ENCODE results near the gene TIGD1. TPM values are rescaled to one million over a fixed set of nuclear protein-coding genes. Genes with fewer than 3 reads are reported as not detected.
"Not testable (repeated sequence)": the region's sequence is repeated elsewhere in the genome, so short reads cannot be mapped to it uniquely, and the experiment has no call there.

The TIGD1 gene
- total RNA-seq, 1 experiment from 2014 or later, result 5.1 TPM

DNA sequence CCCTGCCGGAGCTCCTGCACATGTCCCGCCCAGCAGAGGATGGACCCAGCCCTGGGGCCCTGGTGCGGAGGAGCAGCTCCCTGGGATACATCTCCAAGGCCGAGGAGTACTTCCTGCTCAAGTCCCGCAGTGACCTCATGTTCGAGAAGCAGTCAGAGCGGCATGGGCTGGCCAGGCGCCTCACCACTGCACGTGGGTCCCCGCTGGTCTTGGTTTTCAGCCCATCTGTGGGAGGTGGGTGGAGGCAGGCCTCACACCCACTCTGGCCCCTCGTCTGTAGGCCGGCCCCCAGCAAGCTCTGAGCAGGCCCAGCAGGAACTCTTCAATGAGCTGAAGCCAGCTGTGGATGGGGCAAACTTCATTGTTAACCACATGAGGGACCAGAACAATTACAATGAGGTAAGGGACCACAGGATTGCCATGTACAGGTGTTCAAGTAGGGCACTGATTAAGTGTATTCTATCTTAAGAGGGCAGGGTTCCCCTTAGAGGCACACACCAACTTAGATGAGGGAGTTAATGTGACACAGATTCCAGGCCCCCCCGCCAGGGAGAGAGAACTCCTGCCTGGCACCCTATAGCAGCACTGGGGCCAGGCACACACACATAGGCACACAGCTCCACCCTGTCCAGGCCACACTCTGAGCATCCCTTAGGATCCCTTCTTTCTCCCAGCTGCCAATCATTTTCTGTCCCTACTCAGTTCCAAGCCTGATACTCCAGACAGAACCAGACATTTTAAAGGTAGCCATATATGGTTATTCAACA, 16.2 kb downstream of the TIGD1 start:
- POLR2A ChIA-PET, result no interaction called here
- H3K27ac ChIP-seq (ENCODE audit: low read length), result no peak overlapping the region
- CTCF ChIA-PET, result no interaction called here
- no peak for ATAC-seq
- no peaks in the 10 kb centered on the region; the same call in 1 of the 2 replicates for H3K9me3 ChIP-seq (ENCODE audit: control insufficient read depth, insufficient read depth, low read depth, low read length)
- TF ChIP-seq TCF7L2 (IDR thresholded peaks at IDR 0.05; ENCODE audit: low read depth, low read length) (no peak), SIN3A (IDR thresholded peaks at IDR 0.05; ENCODE audit: borderline replicate concordance, insufficient read depth, low read depth, low read length) (no peak), POLR2AphosphoS5 (IDR thresholded peaks at IDR 0.05; ENCODE audit: low read depth, low read length) (no peak)
- TF ChIP-seq, protein P1, sequence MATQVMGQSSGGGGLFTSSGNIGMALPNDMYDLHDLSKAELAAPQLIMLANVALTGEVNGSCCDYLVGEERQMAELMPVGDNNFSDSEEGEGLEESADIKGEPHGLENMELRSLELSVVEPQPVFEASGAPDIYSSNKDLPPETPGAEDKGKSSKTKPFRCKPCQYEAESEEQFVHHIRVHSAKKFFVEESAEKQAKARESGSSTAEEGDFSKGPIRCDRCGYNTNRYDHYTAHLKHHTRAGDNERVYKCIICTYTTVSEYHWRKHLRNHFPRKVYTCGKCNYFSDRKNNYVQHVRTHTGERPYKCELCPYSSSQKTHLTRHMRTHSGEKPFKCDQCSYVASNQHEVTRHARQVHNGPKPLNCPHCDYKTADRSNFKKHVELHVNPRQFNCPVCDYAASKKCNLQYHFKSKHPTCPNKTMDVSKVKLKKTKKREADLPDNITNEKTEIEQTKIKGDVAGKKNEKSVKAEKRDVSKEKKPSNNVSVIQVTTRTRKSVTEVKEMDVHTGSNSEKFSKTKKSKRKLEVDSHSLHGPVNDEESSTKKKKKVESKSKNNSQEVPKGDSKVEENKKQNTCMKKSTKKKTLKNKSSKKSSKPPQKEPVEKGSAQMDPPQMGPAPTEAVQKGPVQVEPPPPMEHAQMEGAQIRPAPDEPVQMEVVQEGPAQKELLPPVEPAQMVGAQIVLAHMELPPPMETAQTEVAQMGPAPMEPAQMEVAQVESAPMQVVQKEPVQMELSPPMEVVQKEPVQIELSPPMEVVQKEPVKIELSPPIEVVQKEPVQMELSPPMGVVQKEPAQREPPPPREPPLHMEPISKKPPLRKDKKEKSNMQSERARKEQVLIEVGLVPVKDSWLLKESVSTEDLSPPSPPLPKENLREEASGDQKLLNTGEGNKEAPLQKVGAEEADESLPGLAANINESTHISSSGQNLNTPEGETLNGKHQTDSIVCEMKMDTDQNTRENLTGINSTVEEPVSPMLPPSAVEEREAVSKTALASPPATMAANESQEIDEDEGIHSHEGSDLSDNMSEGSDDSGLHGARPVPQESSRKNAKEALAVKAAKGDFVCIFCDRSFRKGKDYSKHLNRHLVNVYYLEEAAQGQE (IDR thresholded peaks at IDR 0.05; ENCODE audit: insufficient read depth in 1 of 2, low read depth in 2 of 2, low read length in 1 of 2), result no peak
- TF ChIP-seq, protein P2, sequence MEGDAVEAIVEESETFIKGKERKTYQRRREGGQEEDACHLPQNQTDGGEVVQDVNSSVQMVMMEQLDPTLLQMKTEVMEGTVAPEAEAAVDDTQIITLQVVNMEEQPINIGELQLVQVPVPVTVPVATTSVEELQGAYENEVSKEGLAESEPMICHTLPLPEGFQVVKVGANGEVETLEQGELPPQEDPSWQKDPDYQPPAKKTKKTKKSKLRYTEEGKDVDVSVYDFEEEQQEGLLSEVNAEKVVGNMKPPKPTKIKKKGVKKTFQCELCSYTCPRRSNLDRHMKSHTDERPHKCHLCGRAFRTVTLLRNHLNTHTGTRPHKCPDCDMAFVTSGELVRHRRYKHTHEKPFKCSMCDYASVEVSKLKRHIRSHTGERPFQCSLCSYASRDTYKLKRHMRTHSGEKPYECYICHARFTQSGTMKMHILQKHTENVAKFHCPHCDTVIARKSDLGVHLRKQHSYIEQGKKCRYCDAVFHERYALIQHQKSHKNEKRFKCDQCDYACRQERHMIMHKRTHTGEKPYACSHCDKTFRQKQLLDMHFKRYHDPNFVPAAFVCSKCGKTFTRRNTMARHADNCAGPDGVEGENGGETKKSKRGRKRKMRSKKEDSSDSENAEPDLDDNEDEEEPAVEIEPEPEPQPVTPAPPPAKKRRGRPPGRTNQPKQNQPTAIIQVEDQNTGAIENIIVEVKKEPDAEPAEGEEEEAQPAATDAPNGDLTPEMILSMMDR (IDR thresholded peaks at IDR 0.05), result no peak
- in situ Hi-C loops (cut with HindIII; ENCODE audit: low pct_unique_long_range_greater_than_20kb, low sequenced_read_pairs), result no loop called here
- H3K27me3 ChIP-seq (ENCODE audit: control insufficient read depth, insufficient read depth, low read length), result no peaks in the 10 kb centered on the region
- DNase-seq (ENCODE audit: low read depth, low spot score), result no peak
- no TSS peak for BruUV-seq (replicated peaks)
- intact Hi-C loops (cut with micrococcal nuclease; ENCODE audit: unreplicated experiment), result no loop called here
- no peaks in the 10 kb centered on the region for H3K4me1 ChIP-seq (ENCODE audit: control insufficient read depth, insufficient read depth, low read length)
- H3K4me3 ChIP-seq (ENCODE audit: low read depth in 2 of 2, low read length in 2 of 2), result no peak overlapping the region
- H3K36me3 ChIP-seq (ENCODE audit: control insufficient read depth, insufficient read depth, low read length), result no peaks in the 10 kb centered on the region

DNA sequence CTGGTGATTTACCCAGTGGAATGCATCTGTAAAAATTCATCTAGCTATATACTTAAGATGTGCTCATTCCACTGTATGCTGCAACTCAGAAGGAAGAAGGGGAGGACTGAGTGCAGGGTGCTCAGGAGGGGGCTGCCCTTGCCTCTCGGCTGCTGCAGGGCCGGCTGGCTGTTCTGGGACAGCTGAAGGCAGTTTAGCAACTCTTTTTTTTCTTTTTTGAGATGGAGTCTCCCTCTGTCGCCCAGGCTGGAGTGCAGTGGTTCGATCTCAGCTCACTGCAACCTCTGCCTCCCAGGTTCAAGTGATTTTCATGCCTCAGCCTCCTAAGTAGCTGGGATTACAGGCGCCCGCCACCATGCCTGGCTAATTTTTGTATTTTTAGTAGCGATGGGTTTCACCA, 17.5 kb downstream of the TIGD1 start:
- DNase-seq (ENCODE audit: low read depth, low spot score); BruUV-seq (replicated peaks); H3K27ac ChIP-seq (ENCODE audit: low read length); ATAC-seq; in situ Hi-C loops (cut with HindIII; ENCODE audit: low pct_unique_long_range_greater_than_20kb, low sequenced_read_pairs); H3K36me3 ChIP-seq (ENCODE audit: control insufficient read depth, insufficient read depth, low read length); H3K4me3 ChIP-seq (ENCODE audit: low read depth in 2 of 2, low read length in 2 of 2); H3K27me3 ChIP-seq (ENCODE audit: control insufficient read depth, insufficient read depth, low read length); H3K4me1 ChIP-seq (ENCODE audit: control insufficient read depth, insufficient read depth, low read length); POLR2A ChIA-PET; intact Hi-C loops (cut with micrococcal nuclease; ENCODE audit: unreplicated experiment); H3K9me3 ChIP-seq (ENCODE audit: control insufficient read depth, insufficient read depth, low read depth, low read length): not testable (repeated sequence)
- CTCF ChIA-PET, result interaction anchor here (0.5 kb wide), 1 partner anchor 254 kb away, joined by 3 read pairs; no protein-coding TSS in a partner anchor

DNA sequence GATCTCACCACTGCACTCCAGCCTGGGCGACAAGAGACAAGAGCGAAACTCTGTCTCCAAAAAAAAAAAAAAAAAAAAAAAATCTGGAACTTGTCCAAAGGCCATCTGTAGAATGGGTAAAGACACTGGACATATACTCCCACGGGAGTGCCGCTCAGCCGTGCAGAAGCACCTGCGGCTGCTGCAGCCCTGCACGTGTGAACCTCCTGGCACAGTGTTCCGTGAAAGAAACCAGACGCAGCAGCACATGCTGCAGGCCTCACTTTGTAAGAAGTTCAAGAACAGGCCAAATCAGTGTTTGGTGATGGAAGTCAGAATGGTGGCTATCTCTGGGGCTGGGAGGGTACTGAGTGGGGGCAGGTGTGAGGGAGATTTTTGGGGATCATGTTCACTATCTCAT, 17.9 kb downstream of the TIGD1 start:
- H3K9me3 ChIP-seq (ENCODE audit: control insufficient read depth, insufficient read depth, low read depth, low read length), result no peaks in the 10 kb centered on the region; the same call in 1 of the 2 replicates
- in situ Hi-C loops (cut with HindIII; ENCODE audit: low pct_unique_long_range_greater_than_20kb, low sequenced_read_pairs), result no loop called here
- no peaks in the 10 kb centered on the region for H3K27me3 ChIP-seq (ENCODE audit: control insufficient read depth, insufficient read depth, low read length)
- H3K4me1 ChIP-seq (ENCODE audit: control insufficient read depth, insufficient read depth, low read length), result no peaks in the 10 kb centered on the region
- TF ChIP-seq, protein P2 (IDR thresholded peaks at IDR 0.05), result no peak
- TF ChIP-seq, protein P1 (IDR thresholded peaks at IDR 0.05; ENCODE audit: insufficient read depth in 1 of 2, low read depth in 2 of 2, low read length in 1 of 2), result no peak
- TF ChIP-seq TCF7L2 (IDR thresholded peaks at IDR 0.05; ENCODE audit: low read depth, low read length) (no peak), SIN3A (IDR thresholded peaks at IDR 0.05; ENCODE audit: borderline replicate concordance, insufficient read depth, low read depth, low read length) (no peak), POLR2AphosphoS5 (IDR thresholded peaks at IDR 0.05; ENCODE audit: low read depth, low read length) (no peak)
- no TSS peak for BruUV-seq (replicated peaks)
- H3K27ac ChIP-seq (ENCODE audit: low read length), result no peak overlapping the region
- DNase-seq (ENCODE audit: low read depth, low spot score) (no peak), ATAC-seq (no peak)
- CTCF ChIA-PET, result interaction anchor here (0.5 to 0.6 kb wide), 2 partner anchors 44 to 255 kb away, joined by 3 to 8 read pairs; no protein-coding TSS in a partner anchor
- POLR2A ChIA-PET, result interaction anchor here (0.6 kb wide), 1 partner anchor 146 kb away, joined by 7 read pairs; no protein-coding TSS in a partner anchor
- intact Hi-C loops (cut with micrococcal nuclease; ENCODE audit: unreplicated experiment), result no loop called here
- no peak overlapping the region for H3K4me3 ChIP-seq (ENCODE audit: low read depth in 2 of 2, low read length in 2 of 2)
- H3K36me3 ChIP-seq (ENCODE audit: control insufficient read depth, insufficient read depth, low read length), result no peaks in the 10 kb centered on the region
